ENCODE measurements around the gene XCR1.

XCR1 gene

GRCh38 chr3:45967724-45968123 is 59.6 kb downstream of the XCR1 start:
- DNase-seq (ENCODE audit: low read depth) = no peak
- no peak for TF ChIP-seq CTCF (IDR thresholded peaks at IDR 0.05; ENCODE audit: low read depth, low read length, missing control alignments)
- no peak overlapping the region for H3K4me3 ChIP-seq (ENCODE audit: low read depth, low read length)
